Fibroblast of the aortic adventitia (primary cell): ENCODE measurements around the gene DUSP2. TPM values are rescaled to one million over a fixed set of nuclear protein-coding genes. Genes with fewer than 3 reads are reported as not detected.

ENCODE experiments used
- DNase-seq: peaks from one replicate; pipeline ENCODE4 v3.0.0-alpha.2; 2010; ENCODE audit warnings: low read depth
- H3K4me3 ChIP-seq: 2 replicates; pipeline ENCODE4 v1.5.1; 2011; ENCODE audit warnings: low read depth, mild to moderate bottlenecking, control low read depth, low read length, moderate library complexity
- CTCF ChIP-seq: IDR thresholded peaks from 2 replicates; pipeline ENCODE4 v1.5.1; 2011; ENCODE audit warnings: mild to moderate bottlenecking, low read length, control low read depth, inconsistent platforms; ENCODE audit not compliant: insufficient read depth
- total RNA-seq: library from RNA; depleted of rRNA; stranded (reverse); fragments of >200 nt; gene quantifications from 2 replicates; pipeline ENCODE4 v1.2.3, GENCODE V29; 2012; ENCODE audit warnings: low replicate concordance

DUSP2 gene
- total RNA-seq, 1 donor: 0.36 TPM

- TF ChIP-seq CTCF: no peak
- no peak for DNase-seq
- H3K4me3 ChIP-seq: no peak overlapping the region
Observed at GRCh38 chr2:96184188-96184587, 38.9 kb upstream of the DUSP2 start.

- no peak overlapping the region for H3K4me3 ChIP-seq
- TF ChIP-seq CTCF: no peak
- no peak for DNase-seq
Observed at GRCh38 chr2:96181529-96181928, 36.3 kb upstream of the DUSP2 start.

- DNase-seq: no peak
- TF ChIP-seq CTCF: no peak
- no peak overlapping the region for H3K4me3 ChIP-seq
Observed at GRCh38 chr2:96180521-96180920, 35.3 kb upstream of the DUSP2 start.

- no peak for DNase-seq
- TF ChIP-seq CTCF: no peak
- no peak overlapping the region for H3K4me3 ChIP-seq
Observed at GRCh38 chr2:96180002-96180401, 34.8 kb upstream of the DUSP2 start.

- DNase-seq: peak; percentile 82
- TF ChIP-seq CTCF: no peak
- no peak overlapping the region for H3K4me3 ChIP-seq
Observed at GRCh38 chr2:96176661-96177060, 31.4 kb upstream of the DUSP2 start.

- H3K4me3 ChIP-seq: no peak overlapping the region
- TF ChIP-seq CTCF: no peak
- peak; percentile 49 for DNase-seq
Observed at GRCh38 chr2:96175951-96176350, 30.7 kb upstream of the DUSP2 start.
